ENCODE results near the gene TMEM263. TPM values are rescaled to one million over a fixed set of nuclear protein-coding genes. Genes with fewer than 3 reads are reported as not detected.

Gene TMEM263
- total RNA-seq, 4 donors from 2014 or later: 36.1 to 48.1 (median 42.0) TPM

- H3K36me3 ChIP-seq: no peaks in the 10 kb centered on the region
- H3K27ac ChIP-seq: no peak overlapping the region
- no peaks in the 10 kb centered on the region for H3K9me3 ChIP-seq
- WGBS, 2 donors (ENCODE audit: low coverage in 1 of 2): 94 to 95% methylated on average over 3 to 4 of the region's 4 CpGs
- no peak for ATAC-seq
- H3K27me3 ChIP-seq: no peaks in the 10 kb centered on the region
- H3K4me3 ChIP-seq: no peak overlapping the region
- no peaks in the 10 kb centered on the region for H3K4me1 ChIP-seq
- no peak for TF ChIP-seq CTCF (IDR thresholded peaks at IDR 0.05)
Observed at GRCh38 chr12:107007411-107007810, 51.7 kb downstream of the TMEM263 start.

DNA sequence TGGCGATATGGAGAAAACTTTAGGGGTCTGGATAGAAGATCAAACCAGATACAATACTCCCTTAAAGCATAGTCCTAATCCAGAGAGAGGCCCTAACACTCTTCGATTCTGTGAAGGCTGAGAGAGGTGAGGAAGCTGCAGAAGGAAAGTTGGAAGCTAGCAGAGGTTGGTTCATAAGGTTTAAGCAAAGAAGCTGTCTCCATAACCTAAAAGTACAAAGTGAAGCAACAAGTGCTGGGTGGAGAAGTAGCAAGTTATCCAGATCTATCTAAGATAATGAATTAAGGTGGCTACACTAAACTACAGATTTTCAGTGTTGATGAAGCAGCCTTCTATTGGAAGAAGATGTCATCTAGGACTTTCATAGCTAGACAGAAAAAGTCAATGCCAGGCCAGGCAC is 55.8 kb downstream of the TMEM263 start:
- H3K27me3 ChIP-seq: no peaks in the 10 kb centered on the region
- TF ChIP-seq CTCF (IDR thresholded peaks at IDR 0.05) (no peak), POLR2AphosphoS5 (IDR thresholded peaks at IDR 0.05) (no peak), EP300 (IDR thresholded peaks at IDR 0.05) (no peak), POLR2A (IDR thresholded peaks at IDR 0.05) (no peak)
- ATAC-seq: no peak
- WGBS, 2 donors (ENCODE audit: low coverage in 1 of 2): 94 to 100% methylated on average over 1 to 2 of the region's 2 CpGs
- H3K36me3 ChIP-seq: no peaks in the 10 kb centered on the region
- no peak overlapping the region for H3K4me3 ChIP-seq
- H3K4me1 ChIP-seq: no peaks in the 10 kb centered on the region
- H3K27ac ChIP-seq: no peak overlapping the region
- H3K9me3 ChIP-seq: no peaks in the 10 kb centered on the region

DNA sequence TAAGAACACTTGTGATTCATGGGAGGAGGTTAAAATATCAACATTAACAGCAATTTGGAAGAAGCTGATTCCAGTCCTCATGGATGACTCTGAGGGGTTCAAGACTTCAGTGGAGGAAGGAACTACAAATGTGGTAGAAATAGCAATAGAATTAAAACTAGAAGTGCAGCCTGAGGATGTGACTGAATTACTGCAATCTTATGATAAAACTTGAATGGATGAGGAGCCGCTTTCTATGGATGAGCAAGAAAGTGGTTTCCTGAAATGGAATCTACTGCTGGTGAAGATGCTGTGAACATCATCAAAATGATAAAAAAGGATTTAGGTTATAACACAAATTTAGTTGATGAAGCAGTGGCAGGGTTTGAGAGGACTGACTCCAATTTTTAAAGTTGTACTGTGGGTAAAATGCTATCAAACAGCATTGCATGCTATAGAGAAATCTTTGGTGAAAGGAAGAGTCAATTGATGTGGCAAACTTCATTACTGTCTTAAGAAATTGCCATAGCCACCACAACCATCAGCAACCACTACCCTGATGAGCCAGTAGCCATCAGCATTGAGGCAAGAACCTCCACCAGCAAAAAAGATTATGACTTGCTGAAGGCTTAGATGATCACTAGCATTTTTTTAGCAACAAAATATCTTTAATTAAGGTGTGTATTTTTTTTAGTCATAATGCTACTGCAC is 57.2 kb downstream of the TMEM263 start:
- no peak for ATAC-seq
- Histone ChIP-seq H3K36me3 (peaks cover 0 to 10% of the 10 kb centered on the region in 2 donors), H3K4me1 (no peaks in the 10 kb centered on the region), H3K27ac (no peak overlapping the region), H3K9me3 (no peaks in the 10 kb centered on the region), H3K27me3 (no peaks in the 10 kb centered on the region), H3K4me3 (no peak overlapping the region)
- WGBS, 2 donors (ENCODE audit: low coverage in 1 of 2): 87 to 100% methylated on average over 1 of the region's 1 CpG
- TF ChIP-seq POLR2A (IDR thresholded peaks at IDR 0.05): no peak
- no peak for TF ChIP-seq EP300 (IDR thresholded peaks at IDR 0.05)
- no peak for TF ChIP-seq CTCF (IDR thresholded peaks at IDR 0.05)
- no peak for TF ChIP-seq POLR2AphosphoS5 (IDR thresholded peaks at IDR 0.05)

DNA sequence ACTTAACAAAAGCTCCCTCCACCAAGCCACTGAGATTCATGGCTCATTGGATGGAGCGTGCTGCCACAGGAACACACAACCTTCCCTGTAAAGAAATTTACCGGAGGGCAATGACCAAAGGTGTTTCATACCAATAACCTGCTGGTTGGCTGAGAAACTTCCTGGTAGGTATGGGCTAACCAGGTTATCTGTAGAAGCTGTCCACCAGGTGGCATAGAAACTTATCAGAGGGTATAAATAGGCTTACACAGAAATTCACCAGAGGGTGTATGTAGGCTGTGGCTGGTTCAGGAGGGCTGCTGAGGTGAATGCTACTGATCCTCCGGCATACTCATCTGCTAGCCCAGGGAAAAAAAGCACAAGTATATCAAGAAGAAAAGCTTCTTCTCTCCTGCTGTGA is 58.3 kb downstream of the TMEM263 start:
- Histone ChIP-seq H3K27me3 (no peaks in the 10 kb centered on the region), H3K9me3 (no peaks in the 10 kb centered on the region), H3K27ac (no peak overlapping the region), H3K36me3 (peaks cover 0 to 16% of the 10 kb centered on the region in 2 donors), H3K4me3 (no peak overlapping the region), H3K4me1 (no peaks in the 10 kb centered on the region)
- TF ChIP-seq EP300 (IDR thresholded peaks at IDR 0.05) (no peak), POLR2AphosphoS5 (IDR thresholded peaks at IDR 0.05) (no peak), CTCF (IDR thresholded peaks at IDR 0.05) (no peak), POLR2A (IDR thresholded peaks at IDR 0.05) (no peak)
- no peak for ATAC-seq
- WGBS, 2 donors (ENCODE audit: low coverage in 1 of 2): 67 to 82% methylated on average over 3 of the region's 3 CpGs

- Histone ChIP-seq H3K27me3 (no peaks in the 10 kb centered on the region), H3K4me3 (no peak overlapping the region), H3K27ac (no peak overlapping the region), H3K9me3 (no peaks in the 10 kb centered on the region), H3K36me3 (peaks cover 0 to 24% of the 10 kb centered on the region in 2 donors), H3K4me1 (no peaks in the 10 kb centered on the region)
- WGBS, 2 donors (ENCODE audit: low coverage in 1 of 2): 92 to 94% methylated on average over 4 of the region's 4 CpGs
- ATAC-seq: no peak
- TF ChIP-seq POLR2A (IDR thresholded peaks at IDR 0.05) (no peak), EP300 (IDR thresholded peaks at IDR 0.05) (no peak), POLR2AphosphoS5 (IDR thresholded peaks at IDR 0.05) (no peak), CTCF (IDR thresholded peaks at IDR 0.05) (no peak)
Observed at GRCh38 chr12:107017042-107017441, 61.3 kb downstream of the TMEM263 start.

Measured in gastroesophageal sphincter (tissue), 4 donors.